Neural crest cell (in vitro differentiated cells): ENCODE data around the gene VAX1. TPM values are rescaled to one million over a fixed set of nuclear protein-coding genes. Genes with fewer than 3 reads are reported as not detected.
"Not testable (repeated sequence)": the region's sequence is repeated elsewhere in the genome, so short reads cannot be mapped to it uniquely, and the experiment has no call there.

Experiments
- DNase-seq: peaks from one replicate; pipeline ENCODE4 v3.0.0; 2021; ENCODE audit warnings: low read depth, mixed read lengths, low spot score
- H3K27ac Mint-ChIP-seq: one replicate; pipeline ENCODE4 v1.8.0; 2021; ENCODE audit warnings: mild to moderate bottlenecking, mixed read lengths; ENCODE audit not compliant: unreplicated experiment
- H3K27me3 Mint-ChIP-seq: 2 replicates; pipeline ENCODE4 v1.8.0; 2021; ENCODE audit warnings: low read depth, mild to moderate bottlenecking, mixed read lengths
- H3K36me3 Mint-ChIP-seq: 2 replicates; pipeline ENCODE4 v1.8.0; 2021; ENCODE audit warnings: low read depth, mild to moderate bottlenecking, mixed read lengths
- H3K4me1 Mint-ChIP-seq: 2 replicates; pipeline ENCODE4 v1.8.0; 2021; ENCODE audit warnings: mixed read lengths
- H3K4me3 Mint-ChIP-seq: one replicate; pipeline ENCODE4 v1.8.0; 2021; ENCODE audit warnings: mild to moderate bottlenecking, mixed read lengths
- H3K9me3 Mint-ChIP-seq: 2 replicates; pipeline ENCODE4 v1.8.0; 2021; ENCODE audit warnings: mixed read lengths
- CTCF ChIP-seq: fragments of 200-600 bp; sonication (generic); conservative IDR thresholded peaks from 2 replicates; pipeline ENCODE4 v1.5.0; 2021; ENCODE audit warnings: antibody characterized with exemption, mild to moderate bottlenecking
- long read RNA-seq: library from polyadenylated mRNA; unstranded; transcript quantifications from one replicate; pipeline ENCODE4 v2.0.0, GENCODE V29; 2020
- total RNA-seq: library from RNA; stranded (reverse); gene quantifications from 2 replicates; pipeline ENCODE4 v1.2.1, GENCODE V29; 2021

VAX1 gene
- total RNA-seq = 0.16 and 0.23 TPM in 2 replicates
- long read RNA-seq = 0 reads

- Mint-ChIP-seq H3K27me3 (peaks cover 91% of the 10 kb centered on the region), H3K9me3 (no peaks in the 10 kb centered on the region), H3K27ac (no peak within 1 kb of the TSS), H3K4me3 (peak within 1 kb of the TSS; percentile 84), H3K4me1 (peaks cover 34% of the 10 kb centered on the region), H3K36me3 (no peaks in the 10 kb centered on the region)
- no peak for DNase-seq
- no peak for TF ChIP-seq CTCF
Observed at GRCh38 chr10:117137911-117138642, at the start of gene VAX1. TSS of gene VAX1 (minus strand) at chr10:117138270. CDS start at chr10:117138056, 214 bp downstream.

GRCh38 chr10:117186832-117187615, 49.0 kb upstream of the VAX1 start:
- DNase-seq = no peak
- Mint-ChIP-seq H3K9me3 (peaks cover 4% of the 10 kb centered on the region), H3K36me3 (no peaks in the 10 kb centered on the region), H3K27me3 (peaks cover 2% of the 10 kb centered on the region), H3K4me3 (no peak overlapping the region), H3K4me1 (peaks cover 9% of the 10 kb centered on the region), H3K27ac (no peak overlapping the region)
- no peak for TF ChIP-seq CTCF

GRCh38 chr10:117185817-117186216, 47.7 kb upstream of the VAX1 start:
- H3K4me3 Mint-ChIP-seq, H3K36me3 Mint-ChIP-seq, H3K27ac Mint-ChIP-seq, H3K4me1 Mint-ChIP-seq, H3K27me3 Mint-ChIP-seq, H3K9me3 Mint-ChIP-seq, DNase-seq: not testable (repeated sequence)

GRCh38 chr10:117184821-117185220, 46.8 kb upstream of the VAX1 start:
- DNase-seq = no peak
- no peak for TF ChIP-seq CTCF
- Mint-ChIP-seq H3K4me1 (peaks cover 9% of the 10 kb centered on the region), H3K4me3 (no peak overlapping the region), H3K27ac (no peak overlapping the region), H3K36me3 (no peaks in the 10 kb centered on the region), H3K9me3 (peaks cover 4% of the 10 kb centered on the region), H3K27me3 (peaks cover 11% of the 10 kb centered on the region)

- Mint-ChIP-seq H3K27ac (no peak overlapping the region), H3K9me3 (peaks cover 4% of the 10 kb centered on the region), H3K4me1 (peaks cover 9% of the 10 kb centered on the region), H3K27me3 (peaks cover 17% of the 10 kb centered on the region), H3K36me3 (no peaks in the 10 kb centered on the region), H3K4me3 (no peak overlapping the region)
- no peak for TF ChIP-seq CTCF
- no peak for DNase-seq
Observed at GRCh38 chr10:117184296-117184695, 46.2 kb upstream of the VAX1 start.

- H3K27ac Mint-ChIP-seq = no peak overlapping the region
- no peaks in the 10 kb centered on the region for H3K36me3 Mint-ChIP-seq
- DNase-seq = no peak
- peaks cover 18% of the 10 kb centered on the region for H3K4me1 Mint-ChIP-seq
- H3K4me3 Mint-ChIP-seq = no peak overlapping the region
- peaks cover 73% of the 10 kb centered on the region for H3K27me3 Mint-ChIP-seq
- no peaks in the 10 kb centered on the region for H3K9me3 Mint-ChIP-seq
- TF ChIP-seq CTCF = no peak
Observed at GRCh38 chr10:117178190-117178589, 40.1 kb upstream of the VAX1 start.
